AG09309 (cell line): ENCODE results near the gene ARL14EP.

ENCODE experiments used
- DNase-seq: peaks from one replicate; pipeline ENCODE4 v3.0.0-alpha.2; 2010; ENCODE audit warnings: low read depth
- H3K4me3 ChIP-seq: 2 replicates; pipeline ENCODE4 v1.5.1; 2011; ENCODE audit warnings: mild to moderate bottlenecking, low read depth, low read length, moderate library complexity; ENCODE audit not compliant: control insufficient read depth
- TF ChIP-seq, protein P1 (sequence below): IDR thresholded peaks from 2 replicates; pipeline ENCODE4 v1.5.1; 2011; ENCODE audit warnings: mild to moderate bottlenecking, low read depth, low read length, inconsistent platforms; ENCODE audit not compliant: insufficient read depth, control insufficient read depth; ENCODE audit errors: missing control alignments

The ARL14EP gene

DNA sequence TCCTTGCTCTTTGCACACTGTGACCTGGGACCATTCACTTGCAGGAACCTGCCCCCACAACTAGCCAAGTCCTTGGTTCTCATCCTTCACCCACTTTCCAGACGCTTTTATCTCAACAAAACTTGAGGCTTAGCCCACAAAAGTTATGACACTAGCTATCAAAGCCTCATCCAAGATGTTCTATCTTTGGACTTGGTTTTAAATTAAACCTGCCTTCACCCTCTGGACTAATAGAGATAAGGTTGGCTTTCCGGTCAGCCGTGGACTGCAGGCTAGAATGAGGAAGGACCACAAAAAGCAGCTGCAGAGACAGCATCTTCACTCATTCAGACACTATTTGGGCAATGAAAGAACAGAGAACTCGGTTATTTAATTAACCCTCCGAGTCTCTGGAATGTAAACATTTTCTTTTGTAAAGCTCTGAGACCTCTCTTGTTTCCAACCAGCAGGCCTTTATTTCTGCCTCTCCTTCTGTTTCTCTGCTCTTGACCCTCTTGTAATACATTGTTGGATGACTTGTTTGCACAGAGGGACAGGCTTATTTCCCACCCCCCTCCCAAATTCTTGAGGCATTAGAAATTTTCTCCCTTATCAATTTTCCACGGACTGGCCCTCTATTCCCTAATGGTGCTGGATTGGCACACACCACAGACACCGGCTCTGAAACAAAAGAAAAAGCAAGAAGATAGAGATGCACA lies 41.4 kb downstream of the ARL14EP start:
- DNase-seq = no peak
- TF ChIP-seq, protein P1, sequence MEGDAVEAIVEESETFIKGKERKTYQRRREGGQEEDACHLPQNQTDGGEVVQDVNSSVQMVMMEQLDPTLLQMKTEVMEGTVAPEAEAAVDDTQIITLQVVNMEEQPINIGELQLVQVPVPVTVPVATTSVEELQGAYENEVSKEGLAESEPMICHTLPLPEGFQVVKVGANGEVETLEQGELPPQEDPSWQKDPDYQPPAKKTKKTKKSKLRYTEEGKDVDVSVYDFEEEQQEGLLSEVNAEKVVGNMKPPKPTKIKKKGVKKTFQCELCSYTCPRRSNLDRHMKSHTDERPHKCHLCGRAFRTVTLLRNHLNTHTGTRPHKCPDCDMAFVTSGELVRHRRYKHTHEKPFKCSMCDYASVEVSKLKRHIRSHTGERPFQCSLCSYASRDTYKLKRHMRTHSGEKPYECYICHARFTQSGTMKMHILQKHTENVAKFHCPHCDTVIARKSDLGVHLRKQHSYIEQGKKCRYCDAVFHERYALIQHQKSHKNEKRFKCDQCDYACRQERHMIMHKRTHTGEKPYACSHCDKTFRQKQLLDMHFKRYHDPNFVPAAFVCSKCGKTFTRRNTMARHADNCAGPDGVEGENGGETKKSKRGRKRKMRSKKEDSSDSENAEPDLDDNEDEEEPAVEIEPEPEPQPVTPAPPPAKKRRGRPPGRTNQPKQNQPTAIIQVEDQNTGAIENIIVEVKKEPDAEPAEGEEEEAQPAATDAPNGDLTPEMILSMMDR = no peak
- no peak overlapping the region for H3K4me3 ChIP-seq

DNA sequence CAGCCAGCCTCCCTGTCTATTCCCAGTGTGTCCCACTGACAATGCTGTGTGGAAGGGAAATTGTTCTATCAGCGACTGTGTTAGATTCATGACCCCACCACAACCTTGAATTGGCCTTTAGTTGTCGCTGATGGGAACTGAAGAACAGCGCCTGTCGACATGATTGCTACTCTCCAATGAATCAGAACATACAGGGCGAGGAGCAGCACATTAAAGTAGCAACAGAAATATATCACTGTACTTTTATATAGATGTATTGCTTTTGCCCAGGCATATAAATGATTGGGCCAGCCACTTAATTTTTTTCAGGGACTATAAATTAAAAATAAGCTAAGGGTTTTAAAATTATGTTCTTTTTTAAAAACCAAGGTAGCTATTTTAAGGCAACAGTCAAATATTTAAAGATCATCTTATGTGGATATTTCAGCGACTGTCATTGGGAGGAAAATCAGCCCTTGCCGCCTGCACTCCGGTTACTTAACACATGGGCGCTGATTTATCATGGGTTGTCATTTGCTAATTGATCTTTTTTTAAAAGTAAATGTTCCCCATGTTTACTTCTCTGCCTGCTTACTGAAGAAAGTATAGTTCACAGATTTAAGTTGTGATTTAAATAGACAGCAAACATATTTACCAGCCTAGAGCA lies 42.1 kb downstream of the ARL14EP start:
- TF ChIP-seq, protein P1 = no peak
- H3K4me3 ChIP-seq = no peak overlapping the region
- DNase-seq = no peak

DNA sequence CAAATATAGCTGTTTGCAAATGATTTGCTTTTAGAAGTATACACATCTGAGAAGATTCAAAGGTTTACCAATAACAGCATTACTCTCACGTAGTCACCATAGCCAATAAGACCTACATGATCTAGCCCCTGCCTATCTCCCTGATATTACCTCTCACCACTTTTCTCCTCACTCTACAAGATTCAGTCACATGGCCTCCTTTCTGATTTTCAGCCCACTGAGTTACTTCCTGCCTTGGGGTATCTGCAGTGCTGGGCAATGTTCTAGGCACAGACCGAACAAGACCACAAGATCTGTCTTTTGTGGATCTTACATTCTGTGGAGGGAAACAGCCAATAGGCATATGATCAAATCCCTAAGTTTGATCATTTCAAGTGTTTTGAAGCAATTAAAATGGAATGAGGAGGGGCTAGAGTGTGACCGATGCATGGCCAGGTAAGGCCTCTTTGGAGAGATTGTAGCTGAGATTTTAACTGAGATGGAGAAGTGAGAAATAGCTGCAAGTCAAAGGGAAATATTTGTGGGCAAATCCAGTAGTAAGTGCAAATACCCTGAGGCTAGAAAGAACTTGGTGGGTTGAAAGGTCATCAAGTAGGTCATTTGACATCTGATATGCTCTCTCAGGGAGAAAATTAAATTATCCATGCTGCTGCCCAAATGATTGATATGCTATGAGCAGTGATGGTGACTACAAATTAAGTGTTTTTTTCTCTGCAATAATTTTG lies 43.1 kb downstream of the ARL14EP start:
- no peak for DNase-seq
- H3K4me3 ChIP-seq = no peak overlapping the region
- TF ChIP-seq, protein P1 = no peak

DNA sequence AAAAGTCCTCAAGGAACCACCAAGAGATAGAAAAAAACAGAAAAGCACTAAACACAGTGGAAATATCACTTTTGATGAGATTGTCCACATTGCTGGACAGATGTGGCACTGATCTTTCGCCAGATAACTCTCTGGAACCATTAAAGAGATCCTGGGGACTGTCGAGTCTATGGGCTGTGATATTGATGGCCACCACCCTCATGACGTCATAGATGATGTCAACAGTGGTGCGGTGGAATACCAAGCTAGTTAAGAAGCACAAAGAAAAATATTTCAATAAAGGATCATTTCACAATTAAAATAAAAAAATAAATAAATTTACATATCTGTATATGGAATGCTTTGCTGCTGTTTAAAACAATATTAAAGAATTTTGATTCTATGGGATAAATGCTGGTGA lies 45.5 kb downstream of the ARL14EP start:
- no peak for DNase-seq
- H3K4me3 ChIP-seq = no peak overlapping the region
- TF ChIP-seq, protein P1 = no peak

DNA sequence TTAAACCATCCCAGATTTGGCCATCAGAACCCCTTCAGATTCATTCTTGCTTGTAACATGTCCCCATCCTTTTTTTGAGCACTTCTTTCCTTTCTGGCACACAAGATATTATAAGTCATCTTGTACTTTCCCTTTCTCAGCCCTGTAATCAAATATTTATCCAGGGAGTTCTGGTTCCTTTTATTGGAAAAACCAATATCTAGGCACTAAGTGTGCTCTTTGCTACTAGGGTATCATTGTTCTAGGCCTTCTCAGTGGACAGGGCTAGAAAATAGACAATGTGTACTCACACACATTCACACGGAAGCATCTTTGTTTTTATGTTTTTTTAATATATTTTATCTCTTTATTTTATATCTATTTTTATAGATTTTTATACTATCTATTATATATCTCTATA lies 47.3 kb downstream of the ARL14EP start:
- no peak overlapping the region for H3K4me3 ChIP-seq
- TF ChIP-seq, protein P1 = no peak
- DNase-seq = no peak

DNA sequence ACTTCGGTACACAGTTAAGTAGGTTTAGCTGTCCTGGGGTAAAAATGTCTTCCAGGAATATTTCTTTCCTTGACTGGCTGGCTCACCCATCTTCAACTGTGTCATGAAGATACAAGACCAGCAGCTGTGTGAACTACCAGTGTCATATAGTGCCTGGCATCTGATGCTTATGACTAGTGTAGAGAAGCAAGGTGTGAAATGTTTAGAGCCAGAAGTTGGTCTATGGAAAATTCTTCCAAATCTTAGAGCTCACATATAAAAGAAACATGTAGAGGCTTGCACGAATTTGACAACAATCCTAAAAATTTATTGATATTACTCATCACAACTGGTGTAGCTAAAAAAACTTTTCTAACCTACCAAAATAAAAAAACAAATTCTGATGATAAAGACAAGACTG lies 54.4 kb downstream of the ARL14EP start:
- no peak for DNase-seq
- no peak overlapping the region for H3K4me3 ChIP-seq
- TF ChIP-seq, protein P1 = no peak
